K562 (cell line): ENCODE results near the gene TUT1. TPM values are rescaled to one million over a fixed set of nuclear protein-coding genes. Genes with fewer than 3 reads are reported as not detected.

Experiments
- ATAC-seq: fragments of 200-7000 bp; cut with Tn5 transposase; 3 replicates; pipeline ENCODE4 v1.9.1; 2020; ENCODE audit warnings: moderate library complexity
- BruUV-seq: library from RNA; stranded (reverse); fragments of 400-500 nt; replicated peaks from 2 replicates; lab custom pipeline; 2021; lab: Mats Ljungman, UMichigan
- CTCF ChIA-PET: fragments of 300-600 bp; formaldehyde crosslinking; extraction: SDS; loops from one replicate; lab custom pipeline; 2021; ENCODE audit warnings: low intra/inter-chr PET ratio; lab: Yijun Ruan, JAX
- POLR2A ChIA-PET: fragments of 300-600, 350-650 bp; sonication (Branson Sonifier 250); formaldehyde crosslinking; extraction: SDS; loops from one replicate; lab custom pipeline; 2021; ENCODE audit warnings: antibody characterized with exemption, inconsistent platforms; lab: Yijun Ruan, JAX
- DNase-seq, 4 experiments: peaks; one replicate each; pipeline versions ENCODE4 v3.0.0 to v3.0.0-alpha.2; 2011 to 2018; ENCODE audit warnings: low spot score in 3 of 4, mixed read lengths in 3 of 4; ENCODE audit errors: extremely low read depth in 1 of 4
- FAIRE-seq: peaks from 2 replicates; lab custom pipeline; 2011; peaks lifted over from hg19 to GRCh38; lab: Jason Lieb, UNC
- H2AFZ ChIP-seq: 2 replicates; pipeline ENCODE4 v1.6.0; 2011; ENCODE audit warnings: low read depth, low read length, control low read depth, inconsistent platforms
- H3K27ac ChIP-seq: fragments of 200-600 bp; 3 replicates; pipeline ENCODE4 v1.8.0; 2011; ENCODE audit warnings: low read depth, mild to moderate bottlenecking, control low read depth, inconsistent platforms, low read length, moderate library complexity, mixed read lengths; ENCODE audit errors: extremely low read depth
- H3K27me3 ChIP-seq, 2 experiments: fragments of 300-600 bp in 1 of 2; 2 replicates in 1 of 2; 3 replicates in 1 of 2; pipeline versions ENCODE4 v1.6.0 to v1.8.0; 2011; ENCODE audit warnings: inconsistent platforms in 2 of 2, low read length in 2 of 2, mild to moderate bottlenecking in 1 of 2, mixed read lengths in 1 of 2, moderate library complexity in 1 of 2; ENCODE audit not compliant: control insufficient read depth in 2 of 2, insufficient read depth in 2 of 2
- H3K36me3 ChIP-seq: fragments of 300-600 bp; 3 replicates; pipeline ENCODE4 v1.8.0; 2011; ENCODE audit warnings: mild to moderate bottlenecking, low read length, inconsistent platforms; ENCODE audit not compliant: control insufficient read depth, insufficient read depth
- H3K4me1 ChIP-seq, 2 experiments: fragments of 200-600 bp in 1 of 2; replicated peaks in 1 of 2; 2 replicates in 1 of 2; 3 replicates in 1 of 2; pipeline versions ENCODE4 v1.5.1 to v1.8.0; 2011; ENCODE audit warnings: inconsistent platforms in 2 of 2, low read length in 2 of 2, mild to moderate bottlenecking in 1 of 2, mixed read lengths in 1 of 2, moderate library complexity in 1 of 2; ENCODE audit not compliant: control insufficient read depth in 2 of 2, insufficient read depth in 2 of 2
- H3K4me2 ChIP-seq: 2 replicates; pipeline ENCODE4 v1.6.1; 2011; ENCODE audit warnings: low read length, control low read depth, inconsistent platforms, mixed read lengths; ENCODE audit not compliant: insufficient read depth
- H3K4me3 ChIP-seq: fragments of 200-600 bp; sonication (generic), shearing (Covaris generic); 2 replicates; pipeline ENCODE4 v1.5.1; 2016; ENCODE audit warnings: control low read depth, inconsistent platforms
- H3K79me2 ChIP-seq: fragments of 200-600 bp; 3 replicates; pipeline ENCODE4 v1.8.0; 2011; ENCODE audit warnings: low read length, inconsistent platforms; ENCODE audit not compliant: control insufficient read depth, insufficient read depth
- H3K9ac ChIP-seq, 2 experiments: 2 replicates each; pipeline versions ENCODE4 v1.6.0 to v1.6.1; 2011; ENCODE audit warnings: low read depth in 2 of 2, low read length in 2 of 2, control low read depth in 1 of 2, inconsistent platforms in 1 of 2, mild to moderate bottlenecking in 1 of 2, mixed read lengths in 1 of 2; ENCODE audit not compliant: insufficient read depth in 1 of 2
- H3K9me1 ChIP-seq: one replicate; pipeline ENCODE4 v1.6.0; 2011; ENCODE audit warnings: inconsistent platforms, mild to moderate bottlenecking, low read length, moderate library complexity; ENCODE audit not compliant: control insufficient read depth, insufficient read depth
- H3K9me3 ChIP-seq: replicated peaks from 2 replicates; pipeline ENCODE4 v1.5.1; 2011; ENCODE audit warnings: low read depth, low read length, inconsistent platforms; ENCODE audit not compliant: control insufficient read depth, insufficient read depth
- H4K20me1 ChIP-seq: replicated peaks from 2 replicates; pipeline ENCODE4 v1.6.1; 2011; ENCODE audit warnings: low read length, inconsistent platforms, mixed read lengths; ENCODE audit not compliant: control insufficient read depth, insufficient read depth
- ARID3A ChIP-seq: IDR thresholded peaks from 2 replicates; pipeline ENCODE4 v1.6.1; 2012; ENCODE audit warnings: low read depth, low read length, improper control_type of control experiment, borderline replicate concordance
- FOSL1 ChIP-seq: fragments of 200-800 bp; sonication (Bioruptor generic); conservative IDR thresholded peaks from 2 replicates; pipeline ENCODE4 v1.6.1; 2016; ENCODE audit warnings: missing genetic modification characterization, missing compliant biosample characterization
- GTF3C2 ChIP-seq: IDR thresholded peaks from 3 replicates; pipeline ENCODE4 v1.6.1; 2011; ENCODE audit warnings: borderline replicate concordance, mild to moderate bottlenecking, moderate library complexity; ENCODE audit not compliant: insufficient read length; ENCODE audit errors: extremely low read depth
- HMBOX1 ChIP-seq: sonication (generic); IDR thresholded peaks from 2 replicates; pipeline ENCODE4 v1.6.1; 2016
- PHF20 ChIP-seq: fragments of 450-650 bp; IDR thresholded peaks from 2 replicates; pipeline ENCODE4 v1.6.1; 2018; ENCODE audit not compliant: partially characterized antibody
- SLC30A9 ChIP-seq: fragments of 250-450 bp; sonication (Bioruptor Pico); IDR thresholded peaks from 2 replicates; pipeline ENCODE4 v1.8.0; 2022; ENCODE audit warnings: mild to moderate bottlenecking, moderate library complexity
- SREBF2 ChIP-seq: sonication (generic); formaldehyde crosslinking; IDR thresholded peaks from 2 replicates; pipeline ENCODE4 v1.4.0; 2020; ENCODE audit warnings: mild to moderate bottlenecking, missing genetic modification reagents
- TARDBP ChIP-seq: fragments of 450-650 bp; IDR thresholded peaks from 2 replicates; pipeline ENCODE4 v1.6.1; 2016
- U2AF1 ChIP-seq: fragments of 200-400 bp; formaldehyde crosslinking; optimal IDR thresholded peaks from 2 replicates; pipeline ENCODE3; 2017; ENCODE audit warnings: mild to moderate bottlenecking, low read depth, low read length, moderate library complexity
- YY1 ChIP-seq, 3 experiments: IDR thresholded peaks; 2 replicates each; pipeline ENCODE4 v1.6.1; 2011; ENCODE audit warnings: low read length in 2 of 3, mild to moderate bottlenecking in 2 of 3, moderate library complexity in 2 of 3, borderline replicate concordance in 1 of 3, control low read depth in 1 of 3, low read depth in 1 of 3; ENCODE audit not compliant: insufficient read depth in 3 of 3, insufficient replicate concordance in 2 of 3, control insufficient read depth in 1 of 3, insufficient read length in 1 of 3; ENCODE audit errors: extremely low read depth in 1 of 3
- ZBTB33 ChIP-seq: sonication (generic); formaldehyde crosslinking; IDR thresholded peaks from 2 replicates; pipeline ENCODE4 v1.8.1; 2023; ENCODE audit warnings: mild to moderate bottlenecking, missing genetic modification reagents
- WGBS: fragments of 100-300 bp; shearing (Covaris generic); methylation state at CpG from one replicate; pipeline ENCODE4 v1.1.6; 2016; ENCODE audit warnings: low coverage, mixed read lengths; ENCODE audit not compliant: insufficient coverage; ENCODE audit errors: missing lambda C conversion rate; 5-methylcytosine and 5-hydroxymethylcytosine counted together
- in situ Hi-C: fragments of 300-500 bp; cut with MboI; formaldehyde crosslinking; loops from 4 replicates; pipeline ENCODE4 v1.15.0; 2018; ENCODE audit warnings: inconsistent platforms, mixed read lengths
- intact Hi-C: fragments of 100-400 bp; cut with micrococcal nuclease; formaldehyde crosslinking; loops from 2 replicates; pipeline ENCODE4 v1.14.2; 2022
- polyA plus RNA-seq, 8 experiments: library from polyadenylated mRNA; depleted of rRNA in 4 of 8; stranded (reverse) in 5 of 8; unstranded in 3 of 8; fragments of >200 nt; fragmentation: Nextera tagmentation in 2 of 8; fragmentation: Illumina TruSeq in 1 of 8; extraction: Ambion mirVana in 2 of 8; extraction: Trizol in 1 of 8; gene quantifications; 2 replicates each; pipeline versions ENCODE4 v1.2.1 to v1.2.3, GENCODE V29; 2011 to 2014; ENCODE audit warnings: inconsistent platforms in 1 of 8, missing spikeins in 1 of 8
- total RNA-seq, 7 experiments: library from RNA; depleted of rRNA in 6 of 7; stranded (reverse); fragments of >200 nt in 6 of 7; fragmentation: Illumina TruSeq in 2 of 7; extraction: Trizol in 2 of 7; gene quantifications; 2 replicates each; pipeline versions ENCODE4 v1.2.1 to v1.2.3, GENCODE V29; 2011 to 2021; ENCODE audit warnings: low replicate concordance in 1 of 7

Gene TUT1
- total and polyA plus RNA-seq, 9 of the 15 experiments (the other 6 are each of a cell fraction or from before 2014, with no cell fraction given) = 0.66 to 44.3 (median 15.7) TPM

- Histone ChIP-seq H3K36me3 (peaks cover 70% of the 10 kb centered on the region), H3K4me3 (peak overlapping the region; percentile 95), H3K4me2 (peak overlapping the region; percentile 95), H3K27me3 (no peaks in the 10 kb centered on the region), H3K79me2 (peaks cover 44% of the 10 kb centered on the region), H3K9ac (peak overlapping the region; percentile 80 to 97), H3K9me3 (no peaks in the 10 kb centered on the region), H2AFZ (peak overlapping the region; percentile 95), H3K27ac (peak overlapping the region; percentile 87), H3K9me1 (no peaks in the 10 kb centered on the region), H4K20me1 (no peaks in the 10 kb centered on the region), H3K4me1 (peaks cover 14 to 43% of the 10 kb centered on the region in 2 experiments; a peak in 4 of 5 replicates)
- in situ Hi-C loops = no loop called here
- peak; percentile 23 for FAIRE-seq
- POLR2A ChIA-PET = interaction anchor here (0.6 to 2.7 kb wide), 18 partner anchors 8 to 1113 kb away, joined by 3 to 45 read pairs (median 6); partner anchors contain the start of genes B3GAT3, C11orf98, CSKMT and EEF1G
- DNase-seq = peak; percentile 83 to 86 (median 85)
- ATAC-seq = peak; percentile 31
- BruUV-seq = no TSS peak
- CTCF ChIA-PET = no interaction called here
- 48% methylated on average over 48 of the region's 96 CpGs for WGBS
- intact Hi-C loops = loop anchor here (5.0 kb wide), 1 partner anchor 70 kb away; the partner anchor contains the start of genes LBHD1 and UQCC3
- no peak for TF ChIP-seq SREBF2 (CRISPR knock-in tag)
- TF ChIP-seq ARID3A = no peak
- TF ChIP-seq SLC30A9 (CRISPR knock-in tag) = no peak
- TF ChIP-seq HMBOX1 = no peak
- peak; percentile 98 for TF ChIP-seq ZBTB33 (CRISPR knock-in tag)
- no peak for TF ChIP-seq GTF3C2
- no peak for TF ChIP-seq U2AF1
- TF ChIP-seq TARDBP = no peak
- TF ChIP-seq YY1 (IDR thresholded peaks at IDR 0.05; ENCODE audit: borderline replicate concordance in 1 of 3, control insufficient read depth in 1 of 3, extremely low read depth in 1 of 3, insufficient read depth in 3 of 3, insufficient read length in 1 of 3, insufficient replicate concordance in 2 of 3, low read depth in 1 of 3, low read length in 2 of 3) = no peak
- TF ChIP-seq FOSL1 (tag) = no peak
- peak; percentile 33 for TF ChIP-seq PHF20
These were observed 11.1 kb upstream of the TUT1 start for GRCh38 chr11:62602141-62603071.
